AG04450 (cell line): ENCODE data around the gene IL22RA2. TPM values are rescaled to one million over a fixed set of nuclear protein-coding genes. Genes with fewer than 3 reads are reported as not detected.
"Not testable (repeated sequence)": the region's sequence is repeated elsewhere in the genome, so short reads cannot be mapped to it uniquely, and the experiment has no call there.

ENCODE experiments used
- CTCF ChIA-PET: fragments of 300-600, 350-600 bp; formaldehyde crosslinking; extraction: SDS; loops from one replicate; lab custom pipeline; 2022; ENCODE audit warnings: antibody characterized with exemption, inconsistent platforms; lab: Charles Lee
- POLR2A ChIA-PET: fragments of 350-600 bp; formaldehyde crosslinking; extraction: SDS; loops from one replicate; lab custom pipeline; 2021; ENCODE audit warnings: antibody characterized with exemption, inconsistent platforms; lab: Yijun Ruan, JAX
- DNase-seq: peaks from one replicate; pipeline ENCODE4 v3.0.0-alpha.2; 2011; ENCODE audit warnings: low read depth, low spot score
- H3K27ac ChIP-seq: one replicate; pipeline ENCODE4 v1.5.1; 2012; ENCODE audit warnings: low read depth, low read length, control low read depth
- H3K27me3 ChIP-seq: one replicate; pipeline ENCODE4 v1.6.0; 2012; ENCODE audit warnings: low read length; ENCODE audit not compliant: control insufficient read depth, insufficient read depth
- H3K4me3 ChIP-seq: 2 replicates; pipeline ENCODE4 v1.5.1; 2011; ENCODE audit warnings: mild to moderate bottlenecking, low read depth, low read length, control low read depth
- H3K9me3 ChIP-seq: 2 replicates; pipeline ENCODE4 v1.5.1; 2012; ENCODE audit warnings: low read length; ENCODE audit not compliant: control insufficient read depth, insufficient read depth
- polyA plus RNA-seq: library from polyadenylated mRNA; depleted of rRNA; stranded (reverse); fragments of >200 nt; gene quantifications from 2 replicates; pipeline ENCODE4 v1.2.3, GENCODE V29; 2011
- TF ChIP-seq, protein P1 (sequence below): IDR thresholded peaks from 2 replicates; pipeline ENCODE4 v1.5.1; 2011; ENCODE audit warnings: low read depth, low read length, control low read depth, inconsistent platforms

The IL22RA2 gene
- polyA plus RNA-seq, 1 experiment: not detected

- POLR2A ChIA-PET: no interaction called here
- CTCF ChIA-PET: interaction anchor here (1.3 to 2.6 kb wide), 2 partner anchors 21 to 39 kb away, joined by 3 to 15 read pairs; no protein-coding TSS in a partner anchor
Observed at GRCh38 chr6:137115658-137116057, 57.8 kb downstream of the IL22RA2 start.

GRCh38 chr6:137112067-137112355 lies 61.4 kb downstream of the IL22RA2 start:
- no peaks in the 10 kb centered on the region for H3K27me3 ChIP-seq
- TF ChIP-seq, protein P1, sequence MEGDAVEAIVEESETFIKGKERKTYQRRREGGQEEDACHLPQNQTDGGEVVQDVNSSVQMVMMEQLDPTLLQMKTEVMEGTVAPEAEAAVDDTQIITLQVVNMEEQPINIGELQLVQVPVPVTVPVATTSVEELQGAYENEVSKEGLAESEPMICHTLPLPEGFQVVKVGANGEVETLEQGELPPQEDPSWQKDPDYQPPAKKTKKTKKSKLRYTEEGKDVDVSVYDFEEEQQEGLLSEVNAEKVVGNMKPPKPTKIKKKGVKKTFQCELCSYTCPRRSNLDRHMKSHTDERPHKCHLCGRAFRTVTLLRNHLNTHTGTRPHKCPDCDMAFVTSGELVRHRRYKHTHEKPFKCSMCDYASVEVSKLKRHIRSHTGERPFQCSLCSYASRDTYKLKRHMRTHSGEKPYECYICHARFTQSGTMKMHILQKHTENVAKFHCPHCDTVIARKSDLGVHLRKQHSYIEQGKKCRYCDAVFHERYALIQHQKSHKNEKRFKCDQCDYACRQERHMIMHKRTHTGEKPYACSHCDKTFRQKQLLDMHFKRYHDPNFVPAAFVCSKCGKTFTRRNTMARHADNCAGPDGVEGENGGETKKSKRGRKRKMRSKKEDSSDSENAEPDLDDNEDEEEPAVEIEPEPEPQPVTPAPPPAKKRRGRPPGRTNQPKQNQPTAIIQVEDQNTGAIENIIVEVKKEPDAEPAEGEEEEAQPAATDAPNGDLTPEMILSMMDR: no peak
- no peak overlapping the region for H3K27ac ChIP-seq
- CTCF ChIA-PET: no interaction called here
- POLR2A ChIA-PET: no interaction called here
- H3K4me3 ChIP-seq: no peak overlapping the region
- H3K9me3 ChIP-seq: no peaks in the 10 kb centered on the region
- no peak for DNase-seq

More at GRCh38 chr6:137115658-137116057, 57.8 kb downstream of the IL22RA2 start:
- Histone ChIP-seq H3K9me3 (no peaks in the 10 kb centered on the region), H3K27me3 (no peaks in the 10 kb centered on the region), H3K27ac (no peak overlapping the region), H3K4me3 (no peak overlapping the region)
- TF ChIP-seq, protein P1: no peak
- no peak for DNase-seq

DNA sequence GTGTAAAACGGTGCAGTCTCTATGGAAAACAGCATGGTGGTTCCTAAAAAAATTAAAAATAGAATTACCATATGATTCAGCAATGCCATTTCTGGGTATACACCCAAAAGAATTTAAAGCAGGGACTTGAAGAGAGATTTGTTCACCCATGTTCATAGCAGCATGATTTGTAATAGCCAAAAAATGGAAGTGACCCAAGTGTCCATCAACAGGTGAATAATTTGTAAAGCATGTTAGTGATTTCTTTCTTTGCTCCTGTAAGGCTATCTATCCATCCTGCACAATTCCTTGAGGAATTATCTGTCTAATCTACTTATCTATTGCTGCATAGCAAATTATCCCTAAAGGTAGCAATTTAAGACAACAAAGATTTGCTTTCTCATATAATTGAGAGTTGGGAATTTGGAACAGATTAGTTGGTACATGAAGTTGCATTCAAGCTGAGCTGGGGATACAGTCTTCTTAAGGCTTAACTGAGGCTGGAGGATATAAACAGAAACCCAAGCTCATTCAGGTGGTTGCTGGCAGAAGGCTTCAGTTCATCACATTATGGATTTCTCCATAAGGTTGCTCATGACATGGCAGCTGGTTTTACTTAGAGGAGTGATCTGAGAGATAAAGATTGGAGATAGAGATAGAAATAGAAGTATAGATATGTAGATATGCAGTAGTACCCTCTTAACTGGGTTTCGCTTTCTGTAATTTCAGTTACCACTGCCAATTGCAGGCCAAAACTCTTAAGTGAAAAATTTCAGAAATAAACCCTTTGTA lies 62.0 kb downstream of the IL22RA2 start:
- CTCF ChIA-PET: interaction anchor here (0.6 kb wide), 1 partner anchor 454 kb away, joined by 7 read pairs; no protein-coding TSS in a partner anchor
- POLR2A ChIA-PET: no interaction called here
- H3K27ac ChIP-seq: no peak overlapping the region
- H3K27me3 ChIP-seq: no peaks in the 10 kb centered on the region
- no peak overlapping the region for H3K4me3 ChIP-seq
- TF ChIP-seq, protein P1: no peak
- H3K9me3 ChIP-seq: no peaks in the 10 kb centered on the region
- DNase-seq: no peak

GRCh38 chr6:137107767-137108105 lies 65.7 kb downstream of the IL22RA2 start:
- DNase-seq: no peak
- H3K9me3 ChIP-seq: no peaks in the 10 kb centered on the region
- peaks cover 4% of the 10 kb centered on the region for H3K27me3 ChIP-seq
- ChIA-PET CTCF (no interaction called here), POLR2A (no interaction called here)
- no peak overlapping the region for H3K4me3 ChIP-seq
- no peak overlapping the region for H3K27ac ChIP-seq
- TF ChIP-seq, protein P1: no peak

GRCh38 chr6:137107047-137107766 lies 66.2 kb downstream of the IL22RA2 start:
- POLR2A ChIA-PET, H3K27ac ChIP-seq, H3K27me3 ChIP-seq, H3K4me3 ChIP-seq, H3K9me3 ChIP-seq, DNase-seq: not testable (repeated sequence)
- CTCF ChIA-PET: interaction anchor here (1.0 kb wide), 1 partner anchor 13 kb away, joined by 3 read pairs; no protein-coding TSS in a partner anchor
